Measurements from ENCODE around the gene FBXL7.

FBXL7 gene

DNA sequence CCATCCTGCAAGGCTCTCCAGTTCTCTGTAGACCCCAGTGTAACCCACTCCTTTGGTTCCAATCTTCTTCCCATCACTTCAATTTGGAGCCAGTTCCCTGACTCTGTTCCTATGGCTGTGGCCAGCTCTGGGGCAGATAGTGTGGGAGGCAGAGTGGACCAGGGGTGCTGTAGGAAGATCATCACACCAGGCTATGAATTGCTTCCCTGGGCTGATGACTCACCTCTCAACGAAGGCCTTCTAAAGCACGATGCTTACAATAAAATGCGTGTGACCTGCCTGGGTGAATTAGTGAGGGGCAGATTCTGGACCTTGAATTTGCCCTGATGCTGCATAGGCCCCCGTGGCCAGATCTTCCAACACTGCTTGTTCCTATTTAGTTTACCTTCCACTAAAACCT, 289.7 kb downstream of the FBXL7 start:
- Histone ChIP-seq H3K4me3 (ENCODE audit: low read length, poor library complexity, severe bottlenecking) (no peak overlapping the region), H2AFZ (ENCODE audit: low read length) (no peak overlapping the region), H3K9ac (ENCODE audit: low read depth, low read length, poor library complexity, severe bottlenecking) (no peak overlapping the region), H3K4me1 (ENCODE audit: insufficient read depth, low read length, poor library complexity, severe bottlenecking) (no peaks in the 10 kb centered on the region), H3K36me3 (ENCODE audit: insufficient read depth, low read length) (no peaks in the 10 kb centered on the region), H3K27me3 (ENCODE audit: insufficient read depth, low read length, poor library complexity, severe bottlenecking) (no peaks in the 10 kb centered on the region), H4K20me1 (ENCODE audit: insufficient read depth, low read length, poor library complexity, severe bottlenecking) (no peaks in the 10 kb centered on the region), H3K79me2 (ENCODE audit: insufficient read depth, low read length) (no peaks in the 10 kb centered on the region), H3K9me2 (replicated peaks; ENCODE audit: low read depth, low read length) (no peaks in the 10 kb centered on the region), H3F3A (ENCODE audit: low read depth) (no peaks in the 10 kb centered on the region), H3K9me3 (ENCODE audit: insufficient read depth, low read depth, low read length) (no peaks in the 10 kb centered on the region), H3K4me2 (ENCODE audit: low read depth, low read length, poor library complexity, severe bottlenecking) (no peak overlapping the region)
- no peak for TF ChIP-seq EZH2phosphoT487 (IDR thresholded peaks at IDR 0.05; ENCODE audit: borderline replicate concordance)
- TF ChIP-seq, protein P1, sequence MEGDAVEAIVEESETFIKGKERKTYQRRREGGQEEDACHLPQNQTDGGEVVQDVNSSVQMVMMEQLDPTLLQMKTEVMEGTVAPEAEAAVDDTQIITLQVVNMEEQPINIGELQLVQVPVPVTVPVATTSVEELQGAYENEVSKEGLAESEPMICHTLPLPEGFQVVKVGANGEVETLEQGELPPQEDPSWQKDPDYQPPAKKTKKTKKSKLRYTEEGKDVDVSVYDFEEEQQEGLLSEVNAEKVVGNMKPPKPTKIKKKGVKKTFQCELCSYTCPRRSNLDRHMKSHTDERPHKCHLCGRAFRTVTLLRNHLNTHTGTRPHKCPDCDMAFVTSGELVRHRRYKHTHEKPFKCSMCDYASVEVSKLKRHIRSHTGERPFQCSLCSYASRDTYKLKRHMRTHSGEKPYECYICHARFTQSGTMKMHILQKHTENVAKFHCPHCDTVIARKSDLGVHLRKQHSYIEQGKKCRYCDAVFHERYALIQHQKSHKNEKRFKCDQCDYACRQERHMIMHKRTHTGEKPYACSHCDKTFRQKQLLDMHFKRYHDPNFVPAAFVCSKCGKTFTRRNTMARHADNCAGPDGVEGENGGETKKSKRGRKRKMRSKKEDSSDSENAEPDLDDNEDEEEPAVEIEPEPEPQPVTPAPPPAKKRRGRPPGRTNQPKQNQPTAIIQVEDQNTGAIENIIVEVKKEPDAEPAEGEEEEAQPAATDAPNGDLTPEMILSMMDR (conservative IDR thresholded peaks at IDR 0.05; ENCODE audit: low read length) = no peak

DNA sequence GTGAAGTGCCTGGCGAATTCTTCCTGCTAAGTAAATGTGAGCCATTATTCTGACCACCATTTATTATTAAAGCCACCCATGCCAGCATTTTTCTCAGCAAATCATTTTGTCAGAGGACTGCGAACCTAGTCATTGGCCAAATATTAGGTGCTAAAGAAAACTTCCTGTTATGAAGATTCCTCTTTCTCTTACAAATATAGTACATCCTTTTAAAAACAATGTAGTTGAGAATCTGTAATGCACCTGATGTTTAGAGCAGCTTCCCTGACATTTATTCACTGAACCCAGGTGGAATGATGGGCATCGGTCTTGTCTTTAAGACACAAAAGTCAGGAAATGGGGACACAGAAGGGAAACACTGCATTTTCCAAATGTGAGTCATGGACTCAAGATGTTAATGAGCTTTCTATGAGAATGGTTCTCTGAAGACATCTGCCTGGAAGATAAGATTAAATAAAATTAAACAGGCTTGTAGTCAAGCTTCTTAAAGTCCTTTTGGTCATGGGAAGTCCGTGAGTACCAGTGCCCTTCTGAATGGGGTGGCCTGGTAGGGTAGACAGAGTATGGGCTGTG, 290.6 kb downstream of the FBXL7 start:
- H3K9ac ChIP-seq (ENCODE audit: low read depth, low read length, poor library complexity, severe bottlenecking) = no peak overlapping the region
- no peak for TF ChIP-seq EZH2phosphoT487 (IDR thresholded peaks at IDR 0.05; ENCODE audit: borderline replicate concordance)
- no peaks in the 10 kb centered on the region for H3K79me2 ChIP-seq (ENCODE audit: insufficient read depth, low read length)
- no peaks in the 10 kb centered on the region for H3K4me1 ChIP-seq (ENCODE audit: insufficient read depth, low read length, poor library complexity, severe bottlenecking)
- H3K4me2 ChIP-seq (ENCODE audit: low read depth, low read length, poor library complexity, severe bottlenecking) = no peak overlapping the region
- no peak overlapping the region for H3K4me3 ChIP-seq (ENCODE audit: low read length, poor library complexity, severe bottlenecking)
- no peak overlapping the region for H2AFZ ChIP-seq (ENCODE audit: low read length)
- no peaks in the 10 kb centered on the region for H4K20me1 ChIP-seq (ENCODE audit: insufficient read depth, low read length, poor library complexity, severe bottlenecking)
- H3K9me2 ChIP-seq (replicated peaks; ENCODE audit: low read depth, low read length) = no peaks in the 10 kb centered on the region
- no peaks in the 10 kb centered on the region for H3F3A ChIP-seq (ENCODE audit: low read depth)
- no peaks in the 10 kb centered on the region for H3K27me3 ChIP-seq (ENCODE audit: insufficient read depth, low read length, poor library complexity, severe bottlenecking)
- no peaks in the 10 kb centered on the region for H3K36me3 ChIP-seq (ENCODE audit: insufficient read depth, low read length)
- H3K9me3 ChIP-seq (ENCODE audit: insufficient read depth, low read depth, low read length) = no peaks in the 10 kb centered on the region

DNA sequence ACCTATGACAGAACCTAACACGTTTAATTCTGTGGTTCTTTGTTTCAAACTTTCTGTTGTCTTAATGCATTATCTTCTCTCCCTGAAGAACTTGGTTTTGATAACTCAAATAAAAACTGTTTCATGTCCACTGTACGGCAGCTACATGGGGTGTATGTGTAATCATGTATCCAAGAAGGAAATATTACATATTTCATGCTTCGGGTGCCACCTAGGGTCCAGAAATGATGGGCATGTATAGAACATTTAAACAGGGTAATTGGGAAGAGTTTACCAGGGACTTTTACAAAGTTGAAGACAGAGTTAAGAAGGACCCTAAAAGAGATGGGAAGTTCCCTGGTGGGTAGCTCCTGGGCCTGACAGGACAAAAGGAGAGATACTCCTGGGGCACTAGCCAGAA, 291.3 kb downstream of the FBXL7 start:
- no peaks in the 10 kb centered on the region for H3K36me3 ChIP-seq (ENCODE audit: insufficient read depth, low read length)
- no peaks in the 10 kb centered on the region for H3F3A ChIP-seq (ENCODE audit: low read depth)
- TF ChIP-seq, protein P1 (conservative IDR thresholded peaks at IDR 0.05; ENCODE audit: low read length) = no peak
- no peak for TF ChIP-seq EZH2phosphoT487 (IDR thresholded peaks at IDR 0.05; ENCODE audit: borderline replicate concordance)
- no peaks in the 10 kb centered on the region for H4K20me1 ChIP-seq (ENCODE audit: insufficient read depth, low read length, poor library complexity, severe bottlenecking)
- no peak overlapping the region for H3K4me3 ChIP-seq (ENCODE audit: low read length, poor library complexity, severe bottlenecking)
- no peak overlapping the region for H3K4me2 ChIP-seq (ENCODE audit: low read depth, low read length, poor library complexity, severe bottlenecking)
- no peaks in the 10 kb centered on the region for H3K27me3 ChIP-seq (ENCODE audit: insufficient read depth, low read length, poor library complexity, severe bottlenecking)
- no peak overlapping the region for H2AFZ ChIP-seq (ENCODE audit: low read length)
- H3K79me2 ChIP-seq (ENCODE audit: insufficient read depth, low read length) = no peaks in the 10 kb centered on the region
- no peaks in the 10 kb centered on the region for H3K4me1 ChIP-seq (ENCODE audit: insufficient read depth, low read length, poor library complexity, severe bottlenecking)
- H3K9me3 ChIP-seq (ENCODE audit: insufficient read depth, low read depth, low read length) = no peaks in the 10 kb centered on the region
- H3K9me2 ChIP-seq (replicated peaks; ENCODE audit: low read depth, low read length) = no peaks in the 10 kb centered on the region
- H3K9ac ChIP-seq (ENCODE audit: low read depth, low read length, poor library complexity, severe bottlenecking) = no peak overlapping the region

DNA sequence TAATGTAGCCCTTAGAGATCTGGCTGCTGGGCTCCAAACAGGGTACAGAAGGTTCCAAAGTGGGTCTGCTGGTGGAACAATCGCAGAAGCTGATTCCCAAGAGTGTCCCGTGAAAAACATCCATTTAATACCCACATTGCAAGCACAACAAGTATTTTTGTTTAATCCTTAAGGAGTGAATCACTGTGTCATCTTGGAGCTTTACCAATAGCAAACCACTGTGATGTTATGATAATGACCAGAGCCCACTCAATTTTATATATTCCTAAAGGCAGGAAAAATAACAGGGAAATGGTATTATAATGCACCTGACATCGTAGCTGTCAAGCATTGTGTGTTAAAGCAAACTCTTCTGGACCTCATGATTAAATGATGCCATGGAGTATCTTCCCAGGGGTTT, 291.9 kb downstream of the FBXL7 start:
- H3K36me3 ChIP-seq (ENCODE audit: insufficient read depth, low read length) = no peaks in the 10 kb centered on the region
- no peaks in the 10 kb centered on the region for H3F3A ChIP-seq (ENCODE audit: low read depth)
- no peaks in the 10 kb centered on the region for H3K4me1 ChIP-seq (ENCODE audit: insufficient read depth, low read length, poor library complexity, severe bottlenecking)
- H3K9me3 ChIP-seq (ENCODE audit: insufficient read depth, low read depth, low read length) = no peaks in the 10 kb centered on the region
- H2AFZ ChIP-seq (ENCODE audit: low read length) = no peak overlapping the region
- no peak overlapping the region for H3K4me3 ChIP-seq (ENCODE audit: low read length, poor library complexity, severe bottlenecking)
- no peaks in the 10 kb centered on the region for H3K79me2 ChIP-seq (ENCODE audit: insufficient read depth, low read length)
- no peak for TF ChIP-seq EZH2phosphoT487 (IDR thresholded peaks at IDR 0.05; ENCODE audit: borderline replicate concordance)
- TF ChIP-seq, protein P1 (conservative IDR thresholded peaks at IDR 0.05; ENCODE audit: low read length) = no peak
- no peak overlapping the region for H3K9ac ChIP-seq (ENCODE audit: low read depth, low read length, poor library complexity, severe bottlenecking)
- H3K4me2 ChIP-seq (ENCODE audit: low read depth, low read length, poor library complexity, severe bottlenecking) = no peak overlapping the region
- no peaks in the 10 kb centered on the region for H4K20me1 ChIP-seq (ENCODE audit: insufficient read depth, low read length, poor library complexity, severe bottlenecking)
- H3K9me2 ChIP-seq (replicated peaks; ENCODE audit: low read depth, low read length) = no peaks in the 10 kb centered on the region
- no peaks in the 10 kb centered on the region for H3K27me3 ChIP-seq (ENCODE audit: insufficient read depth, low read length, poor library complexity, severe bottlenecking)
